Tibial artery (tissue), 4 donors: ENCODE measurements around the gene GAS5.

Source experiments
- DNase-seq, 2 donors: peaks; one replicate each; pipeline ENCODE4 v3.0.0-alpha.2; 2019
- H3K27ac ChIP-seq, 2 donors: fragments of 200-600 bp; sonication (generic) in 1 of 2; 1 replicate in 1 of 2; 2 replicates in 1 of 2; pipeline ENCODE4 v1.5.1; 2018 to 2019; ENCODE audit warnings: mild to moderate bottlenecking in 1 of 2
- H3K27me3 ChIP-seq, 2 donors: fragments of 200-600 bp; sonication (generic) in 1 of 2; one replicate each; pipeline versions ENCODE4 v1.5.1 to v1.6.0; 2016 to 2019
- H3K36me3 ChIP-seq, 3 donors: fragments of 200-600 bp; sonication (generic) in 2 of 3; one replicate each; pipeline ENCODE4 v1.5.1; 2016 to 2019; ENCODE audit warnings: mild to moderate bottlenecking in 2 of 3
- H3K4me1 ChIP-seq, 4 donors: fragments of 200-600 bp; sonication (generic) in 2 of 4; 1 replicate in 3 of 4; 2 replicates in 1 of 4; pipeline ENCODE4 v1.5.1; 2016 to 2019
- H3K4me3 ChIP-seq, 2 donors: fragments of 200-600 bp; sonication (generic) in 1 of 2; 1 replicate in 1 of 2; 2 replicates in 1 of 2; pipeline ENCODE4 v1.5.1; 2018 to 2019; ENCODE audit warnings: mild to moderate bottlenecking in 2 of 2
- H3K9me3 ChIP-seq, 3 donors: fragments of 200-600 bp; sonication (generic) in 1 of 3; one replicate each; pipeline ENCODE4 v1.5.1; 2016 to 2019
- CTCF ChIP-seq, 2 experiments: fragments of 200-600 bp in 1 of 2; fragments of 450-650 bp in 1 of 2; IDR thresholded peaks; one replicate each; pipeline ENCODE4 v1.5.1; 2017 to 2019; ENCODE audit warnings: antibody characterized with exemption in 2 of 2, mild to moderate bottlenecking in 1 of 2, moderate library complexity in 1 of 2
- intact Hi-C: fragments of 100-400 bp; cut with DNase I; formaldehyde crosslinking; loops from one replicate; pipeline ENCODE4 v1.15.0; 2023; ENCODE audit warnings: low total_unique reads

GAS5 gene

GRCh38 chr1:173878251-173878650, 10.5 kb upstream of the GAS5 start:
- Histone ChIP-seq H3K4me1 (no peaks in the 10 kb centered on the region), H3K27ac (no peak overlapping the region), H3K4me3 (no peak overlapping the region), H3K27me3 (no peaks in the 10 kb centered on the region), H3K9me3 (no peaks in the 10 kb centered on the region), H3K36me3 (peaks cover 30 to 54% (median 51%) of the 10 kb centered on the region in 3 donors)
- TF ChIP-seq CTCF (IDR thresholded peaks at IDR 0.05), result no peak
- intact Hi-C loops, result no loop called here
- DNase-seq, result no peak

- no peaks in the 10 kb centered on the region for H3K27me3 ChIP-seq
- no peak overlapping the region for H3K27ac ChIP-seq
- H3K4me1 ChIP-seq, result no peaks in the 10 kb centered on the region
- H3K4me3 ChIP-seq, result no peak overlapping the region
- H3K9me3 ChIP-seq, result no peaks in the 10 kb centered on the region
- H3K36me3 ChIP-seq, result peaks cover 30 to 56% (median 54%) of the 10 kb centered on the region in 3 donors
- no peak for DNase-seq
- intact Hi-C loops, result no loop called here
- TF ChIP-seq CTCF (IDR thresholded peaks at IDR 0.05), result no peak
These were observed 8.9 kb upstream of the GAS5 start for GRCh38 chr1:173876732-173877131.

GRCh38 chr1:173871500-173871899, 3.7 kb upstream of the GAS5 start:
- H3K9me3 ChIP-seq, result no peaks in the 10 kb centered on the region
- TF ChIP-seq CTCF (IDR thresholded peaks at IDR 0.05), result no peak

GRCh38 chr1:173871091-173871490, 3.3 kb upstream of the GAS5 start:
- peaks cover 23 to 38% (median 37%) of the 10 kb centered on the region in 3 donors for H3K36me3 ChIP-seq

More at GRCh38 chr1:173871500-173871899, 3.7 kb upstream of the GAS5 start:
- Histone ChIP-seq H3K27ac (no peak overlapping the region), H3K36me3 (peaks cover 23 to 42% (median 37%) of the 10 kb centered on the region in 3 donors), H3K4me1 (peaks cover 0 to 24% (median 8%) of the 10 kb centered on the region in 4 donors), H3K27me3 (no peaks in the 10 kb centered on the region), H3K4me3 (no peak overlapping the region)
- no peak for DNase-seq
- intact Hi-C loops, result no loop called here

GRCh38 chr1:173870252-173871075, 2.7 kb upstream of the GAS5 start:
- peaks cover 24 to 37% (median 35%) of the 10 kb centered on the region in 3 donors for H3K36me3 ChIP-seq
- intact Hi-C loops, result no loop called here
- TF ChIP-seq CTCF (IDR thresholded peaks at IDR 0.05), result no peak
- DNase-seq, result no peak
- H3K4me3 ChIP-seq, result no peak overlapping the region
- H3K9me3 ChIP-seq, result no peaks in the 10 kb centered on the region
- no peaks in the 10 kb centered on the region for H3K27me3 ChIP-seq
- H3K4me1 ChIP-seq, result peaks cover 0 to 33% (median 8%) of the 10 kb centered on the region in 4 donors
- H3K27ac ChIP-seq, result no peak overlapping the region

More at GRCh38 chr1:173871091-173871490, 3.3 kb upstream of the GAS5 start:
- DNase-seq, result no peak
- H3K4me3 ChIP-seq, result no peak overlapping the region
- no peak overlapping the region for H3K27ac ChIP-seq
- no peak for TF ChIP-seq CTCF (IDR thresholded peaks at IDR 0.05)
- peaks cover 0 to 28% (median 8%) of the 10 kb centered on the region in 4 donors for H3K4me1 ChIP-seq
- no peaks in the 10 kb centered on the region for H3K9me3 ChIP-seq
- intact Hi-C loops, result no loop called here
- H3K27me3 ChIP-seq, result no peaks in the 10 kb centered on the region
